ENCODE measurements around the gene CDKN2AIP. TPM values are rescaled to one million over a fixed set of nuclear protein-coding genes. Genes with fewer than 3 reads are reported as not detected.

The CDKN2AIP gene
- total RNA-seq (43.6 and 43.7 TPM in 2 replicates), polyA plus RNA-seq (18.9 and 26.7 TPM in 2 replicates)

GRCh38 chr4:183444214-183445096, at the start of gene CDKN2AIP:
Gene CDKN2AIP, plus strand, starts transcription at chr4:183444636. Its CDS starts 162 bp downstream, at chr4:183444798.
- DNase-seq (ENCODE audit: low spot score) = peak; percentile 96
- Histone ChIP-seq H4K20me1 (ENCODE audit: insufficient read depth, poor library complexity, severe bottlenecking) (peaks cover 18% of the 10 kb centered on the region), H3K36me3 (replicated peaks; ENCODE audit: insufficient read depth, low read depth) (peaks cover 8% of the 10 kb centered on the region), H3K79me2 (peaks cover 50% of the 10 kb centered on the region), H3K27me3 (no peaks in the 10 kb centered on the region), H3K4me3 (peak within 1 kb of the TSS; percentile 80), H3K4me1 (ENCODE audit: insufficient read depth) (peaks cover 30% of the 10 kb centered on the region), H3K27ac (peak within 1 kb of the TSS; percentile 99), H3K9me2 (replicated peaks; ENCODE audit: insufficient read depth) (no peaks in the 10 kb centered on the region), H2AFZ (peak within 1 kb of the TSS; percentile 73), H3K9me3 (ENCODE audit: low read depth) (no peaks in the 10 kb centered on the region), H3K4me2 (peak within 1 kb of the TSS; percentile 80)
- no peak for TF ChIP-seq EZH2 (IDR thresholded peaks at IDR 0.05; ENCODE audit: borderline replicate concordance)
- TF ChIP-seq CTCF (IDR thresholded peaks at IDR 0.05; ENCODE audit: poor library complexity) = no peak
- TF ChIP-seq EZH2phosphoT487 (IDR thresholded peaks at IDR 0.05; ENCODE audit: low read depth, severe bottlenecking, unreplicated experiment) = no peak
- WGBS (ENCODE audit: low lambda C conversion rate, missing lambda C conversion rate) = 2% methylated on average over 86 of the region's 109 CpGs

- 86% methylated on average over 5 of the region's 5 CpGs for WGBS (ENCODE audit: low lambda C conversion rate, missing lambda C conversion rate)
These were observed 49.0 kb upstream of the CDKN2AIP start for GRCh38 chr4:183395395-183395794.

GRCh38 chr4:183396227-183396637, 48.2 kb upstream of the CDKN2AIP start:
- Histone ChIP-seq H3K27ac (no peak overlapping the region), H3K9me3 (ENCODE audit: low read depth) (no peaks in the 10 kb centered on the region)

More at GRCh38 chr4:183395395-183395794, 49.0 kb upstream of the CDKN2AIP start:
- Histone ChIP-seq H3K27ac (no peak overlapping the region), H4K20me1 (ENCODE audit: insufficient read depth, poor library complexity, severe bottlenecking) (no peaks in the 10 kb centered on the region), H3K4me2 (no peak overlapping the region), H2AFZ (no peak overlapping the region), H3K36me3 (replicated peaks; ENCODE audit: insufficient read depth, low read depth) (no peaks in the 10 kb centered on the region), H3K79me2 (no peaks in the 10 kb centered on the region), H3K27me3 (no peaks in the 10 kb centered on the region), H3K4me1 (ENCODE audit: insufficient read depth) (peaks cover 9% of the 10 kb centered on the region), H3K4me3 (no peak overlapping the region), H3K9me2 (replicated peaks; ENCODE audit: insufficient read depth) (no peaks in the 10 kb centered on the region), H3K9me3 (ENCODE audit: low read depth) (no peaks in the 10 kb centered on the region)
- no peak for TF ChIP-seq EZH2phosphoT487 (IDR thresholded peaks at IDR 0.05; ENCODE audit: low read depth, severe bottlenecking, unreplicated experiment)
- TF ChIP-seq EZH2 (IDR thresholded peaks at IDR 0.05; ENCODE audit: borderline replicate concordance) = no peak
- TF ChIP-seq CTCF (IDR thresholded peaks at IDR 0.05; ENCODE audit: poor library complexity) = no peak
- DNase-seq (ENCODE audit: low spot score) = no peak

More at GRCh38 chr4:183396227-183396637, 48.2 kb upstream of the CDKN2AIP start:
- Histone ChIP-seq H3K36me3 (replicated peaks; ENCODE audit: insufficient read depth, low read depth) (no peaks in the 10 kb centered on the region), H4K20me1 (ENCODE audit: insufficient read depth, poor library complexity, severe bottlenecking) (no peaks in the 10 kb centered on the region), H3K79me2 (no peaks in the 10 kb centered on the region), H3K27me3 (no peaks in the 10 kb centered on the region), H3K4me1 (ENCODE audit: insufficient read depth) (peaks cover 9% of the 10 kb centered on the region), H3K4me2 (no peak overlapping the region), H3K9me2 (replicated peaks; ENCODE audit: insufficient read depth) (no peaks in the 10 kb centered on the region), H2AFZ (no peak overlapping the region), H3K4me3 (no peak overlapping the region)
- TF ChIP-seq EZH2 (IDR thresholded peaks at IDR 0.05; ENCODE audit: borderline replicate concordance) (no peak), EZH2phosphoT487 (IDR thresholded peaks at IDR 0.05; ENCODE audit: low read depth, severe bottlenecking, unreplicated experiment) (no peak), CTCF (IDR thresholded peaks at IDR 0.05; ENCODE audit: poor library complexity) (no peak)
- DNase-seq (ENCODE audit: low spot score) = no peak
